ENCODE measurements around the gene TCF12. TPM values are rescaled to one million over a fixed set of nuclear protein-coding genes. Genes with fewer than 3 reads are reported as not detected.

TCF12 gene
- total and polyA plus RNA-seq, 2 of the 8 experiments (the other 6 are each of a cell fraction or from before 2014, with no cell fraction given): 85.8 to 101 TPM

- Histone ChIP-seq H2AFZ (ENCODE audit: low read length) (no peak overlapping the region), H4K5ac (ENCODE audit: insufficient read length, low read depth, low read length) (no peak overlapping the region), H2BK12ac (ENCODE audit: low read depth, low read length) (no peak overlapping the region), H3K36me3 (ENCODE audit: control insufficient read depth in 2 of 4, insufficient read depth in 4 of 4, low read length in 3 of 4) (peaks cover 0 to 32% (median 8%) of the 10 kb centered on the region in 4 experiments; a peak in 5 of 8 replicates), H3K27me3 (replicated peaks in 1 of 4; ENCODE audit: control insufficient read depth in 3 of 4, extremely low read depth in 1 of 4, insufficient read depth in 3 of 4, low read length in 3 of 4) (no peaks in the 10 kb centered on the region), H3K23ac (ENCODE audit: insufficient read length) (no peak overlapping the region), H2BK5ac (ENCODE audit: low read depth, low read length) (no peak overlapping the region), H3K79me1 (ENCODE audit: low read depth, low read length) (no peaks in the 10 kb centered on the region), H4K8ac (ENCODE audit: extremely low read depth, insufficient read depth, low read length) (no peak overlapping the region), H3K56ac (replicated peaks; ENCODE audit: insufficient read length, low read depth, low read length) (no peak overlapping the region), H3K27ac (ENCODE audit: low read depth, low read length) (no peak overlapping the region), H4K91ac (replicated peaks; ENCODE audit: insufficient read length, low read length) (no peak overlapping the region), H3K9me3 (ENCODE audit: insufficient read depth in 2 of 2, low read depth in 1 of 2, low read length in 1 of 2) (no peaks in the 10 kb centered on the region), H2BK120ac (replicated peaks; ENCODE audit: low read depth, low read length) (no peak overlapping the region), H3K79me2 (ENCODE audit: control insufficient read depth in 1 of 2, insufficient read depth in 2 of 2, low read length in 2 of 2) (no peaks in the 10 kb centered on the region), H2BK20ac (ENCODE audit: low read length) (no peak overlapping the region), H2BK15ac (ENCODE audit: low read length) (no peak overlapping the region), H3K18ac (ENCODE audit: extremely low read depth, low read length) (no peak overlapping the region), H3K4me2 (ENCODE audit: insufficient read depth in 1 of 2, low read depth in 2 of 2, low read length in 2 of 2) (no peak overlapping the region), H3K4me1 (replicated peaks in 1 of 4; ENCODE audit: control insufficient read depth in 3 of 4, insufficient read depth in 4 of 4, low read length in 3 of 4) (no peaks in the 10 kb centered on the region), H4K20me1 (replicated peaks in 1 of 2; ENCODE audit: control insufficient read depth in 1 of 2, insufficient read depth in 2 of 2, low read length in 2 of 2) (no peaks in the 10 kb centered on the region), H3K14ac (ENCODE audit: insufficient read length) (no peak overlapping the region), H3K23me2 (ENCODE audit: low read depth, low read length) (no peaks in the 10 kb centered on the region; the same call in 1 of the 2 replicates), H3K9ac (replicated peaks in 1 of 4; ENCODE audit: extremely low read depth in 1 of 4, low read depth in 3 of 4, low read length in 3 of 4) (no peak overlapping the region), H3K4me3 (ENCODE audit: extremely low read depth in 1 of 4, insufficient read depth in 2 of 4, low read depth in 3 of 4, low read length in 4 of 4) (no peak overlapping the region), H2AK5ac (ENCODE audit: low read depth, low read length) (no peak overlapping the region), H3K4ac (replicated peaks; ENCODE audit: insufficient read length, low read depth, low read length) (no peak overlapping the region)
- no peak for DNase-seq (ENCODE audit: low read depth in 1 of 2, low spot score in 2 of 2)
- no peak for TF ChIP-seq HDAC6 (IDR thresholded peaks at IDR 0.05; ENCODE audit: low read depth, low read length)
- ChIA-PET POLR2A (ENCODE audit: partially characterized antibody) (no interaction called here), CTCF (ENCODE audit: partially characterized antibody) (interaction anchor here (0.9 to 1.3 kb wide), 3 partner anchors 49 to 107 kb away, joined by 3 to 5 read pairs (median 4); no protein-coding TSS in a partner anchor)
- 64% methylated on average over 3 of the region's 3 CpGs; no CpG with 5 or more reads in 1 of the 2 experiments for WGBS, 2 experiments (ENCODE audit: extremely low coverage in 1 of 2, insufficient coverage in 1 of 2, insufficient read length in 1 of 2, insufficient replicate concordance in 2 of 2, low coverage in 1 of 2, low lambda C conversion rate in 2 of 2, missing lambda C conversion rate in 1 of 2)
- no peak for FAIRE-seq
These were observed 326.7 kb downstream of the TCF12 start for GRCh38 chr15:57245130-57245529.
